Endometrium (tissue), 2 donors: ENCODE results near the gene MAF.

Source experiments
- FAIRE-seq: peaks from 2 replicates; lab custom pipeline; 2012; peaks lifted over from hg19 to GRCh38; lab: Jason Lieb, UNC
- donor health status: control.
- donor health status: control.

Gene MAF

GRCh38 chr16:79612207-79612606 is 11.7 kb upstream of the MAF start:
- FAIRE-seq = no peak

- FAIRE-seq = no peak
Observed at GRCh38 chr16:79610771-79611170, 10.2 kb upstream of the MAF start.

- no peak for FAIRE-seq
Observed at GRCh38 chr16:79609861-79610260, 9.3 kb upstream of the MAF start.

GRCh38 chr16:79608976-79609375 is 8.4 kb upstream of the MAF start:
- no peak for FAIRE-seq

- no peak for FAIRE-seq
Observed at GRCh38 chr16:79607587-79607986, 7.0 kb upstream of the MAF start.

GRCh38 chr16:79605999-79606398 is 5.5 kb upstream of the MAF start:
- no peak for FAIRE-seq

- FAIRE-seq = peak; percentile 51
Observed at GRCh38 chr16:79603055-79603454, 2.5 kb upstream of the MAF start.

- FAIRE-seq = no peak
Observed at GRCh38 chr16:79602628-79603014, 2.1 kb upstream of the MAF start.

- peak; percentile 95 for FAIRE-seq
Observed at GRCh38 chr16:79601931-79602627, 1.5 kb upstream of the MAF start.

- no peak for FAIRE-seq
Observed at GRCh38 chr16:79601092-79601930, 774 bp upstream of the MAF start.

GRCh38 chr16:79599837-79600637 is 500 bp downstream of the MAF start:
- no peak for FAIRE-seq

- FAIRE-seq = no peak
Observed at GRCh38 chr16:79599256-79599836, 1.2 kb downstream of the MAF start.

GRCh38 chr16:79598348-79599181 is 2.0 kb downstream of the MAF start:
- FAIRE-seq = no peak

GRCh38 chr16:79598063-79598347 is 2.5 kb downstream of the MAF start:
- peak; percentile 21 for FAIRE-seq

- peak; percentile 35 for FAIRE-seq
Observed at GRCh38 chr16:79597277-79598062, 3.1 kb downstream of the MAF start.

GRCh38 chr16:79595931-79596450 is 4.5 kb downstream of the MAF start:
- FAIRE-seq = no peak

GRCh38 chr16:79595231-79595641 is 5.3 kb downstream of the MAF start:
- FAIRE-seq = peak; percentile 72

GRCh38 chr16:79593754-79594153 is 6.8 kb downstream of the MAF start:
- no peak for FAIRE-seq

GRCh38 chr16:79593074-79593531 is 7.4 kb downstream of the MAF start:
- no peak for FAIRE-seq

- no peak for FAIRE-seq
Observed at GRCh38 chr16:79592186-79592585, 8.4 kb downstream of the MAF start.
